ENCODE data around the gene CEP295NL. TPM values are rescaled to one million over a fixed set of nuclear protein-coding genes. Genes with fewer than 3 reads are reported as not detected.

CEP295NL gene
- total and polyA plus RNA-seq, 2 of the 8 experiments (the other 6 are each of a cell fraction or from before 2014, with no cell fraction given): 0.06 to 2.0 TPM

- TF ChIP-seq, protein P1, sequence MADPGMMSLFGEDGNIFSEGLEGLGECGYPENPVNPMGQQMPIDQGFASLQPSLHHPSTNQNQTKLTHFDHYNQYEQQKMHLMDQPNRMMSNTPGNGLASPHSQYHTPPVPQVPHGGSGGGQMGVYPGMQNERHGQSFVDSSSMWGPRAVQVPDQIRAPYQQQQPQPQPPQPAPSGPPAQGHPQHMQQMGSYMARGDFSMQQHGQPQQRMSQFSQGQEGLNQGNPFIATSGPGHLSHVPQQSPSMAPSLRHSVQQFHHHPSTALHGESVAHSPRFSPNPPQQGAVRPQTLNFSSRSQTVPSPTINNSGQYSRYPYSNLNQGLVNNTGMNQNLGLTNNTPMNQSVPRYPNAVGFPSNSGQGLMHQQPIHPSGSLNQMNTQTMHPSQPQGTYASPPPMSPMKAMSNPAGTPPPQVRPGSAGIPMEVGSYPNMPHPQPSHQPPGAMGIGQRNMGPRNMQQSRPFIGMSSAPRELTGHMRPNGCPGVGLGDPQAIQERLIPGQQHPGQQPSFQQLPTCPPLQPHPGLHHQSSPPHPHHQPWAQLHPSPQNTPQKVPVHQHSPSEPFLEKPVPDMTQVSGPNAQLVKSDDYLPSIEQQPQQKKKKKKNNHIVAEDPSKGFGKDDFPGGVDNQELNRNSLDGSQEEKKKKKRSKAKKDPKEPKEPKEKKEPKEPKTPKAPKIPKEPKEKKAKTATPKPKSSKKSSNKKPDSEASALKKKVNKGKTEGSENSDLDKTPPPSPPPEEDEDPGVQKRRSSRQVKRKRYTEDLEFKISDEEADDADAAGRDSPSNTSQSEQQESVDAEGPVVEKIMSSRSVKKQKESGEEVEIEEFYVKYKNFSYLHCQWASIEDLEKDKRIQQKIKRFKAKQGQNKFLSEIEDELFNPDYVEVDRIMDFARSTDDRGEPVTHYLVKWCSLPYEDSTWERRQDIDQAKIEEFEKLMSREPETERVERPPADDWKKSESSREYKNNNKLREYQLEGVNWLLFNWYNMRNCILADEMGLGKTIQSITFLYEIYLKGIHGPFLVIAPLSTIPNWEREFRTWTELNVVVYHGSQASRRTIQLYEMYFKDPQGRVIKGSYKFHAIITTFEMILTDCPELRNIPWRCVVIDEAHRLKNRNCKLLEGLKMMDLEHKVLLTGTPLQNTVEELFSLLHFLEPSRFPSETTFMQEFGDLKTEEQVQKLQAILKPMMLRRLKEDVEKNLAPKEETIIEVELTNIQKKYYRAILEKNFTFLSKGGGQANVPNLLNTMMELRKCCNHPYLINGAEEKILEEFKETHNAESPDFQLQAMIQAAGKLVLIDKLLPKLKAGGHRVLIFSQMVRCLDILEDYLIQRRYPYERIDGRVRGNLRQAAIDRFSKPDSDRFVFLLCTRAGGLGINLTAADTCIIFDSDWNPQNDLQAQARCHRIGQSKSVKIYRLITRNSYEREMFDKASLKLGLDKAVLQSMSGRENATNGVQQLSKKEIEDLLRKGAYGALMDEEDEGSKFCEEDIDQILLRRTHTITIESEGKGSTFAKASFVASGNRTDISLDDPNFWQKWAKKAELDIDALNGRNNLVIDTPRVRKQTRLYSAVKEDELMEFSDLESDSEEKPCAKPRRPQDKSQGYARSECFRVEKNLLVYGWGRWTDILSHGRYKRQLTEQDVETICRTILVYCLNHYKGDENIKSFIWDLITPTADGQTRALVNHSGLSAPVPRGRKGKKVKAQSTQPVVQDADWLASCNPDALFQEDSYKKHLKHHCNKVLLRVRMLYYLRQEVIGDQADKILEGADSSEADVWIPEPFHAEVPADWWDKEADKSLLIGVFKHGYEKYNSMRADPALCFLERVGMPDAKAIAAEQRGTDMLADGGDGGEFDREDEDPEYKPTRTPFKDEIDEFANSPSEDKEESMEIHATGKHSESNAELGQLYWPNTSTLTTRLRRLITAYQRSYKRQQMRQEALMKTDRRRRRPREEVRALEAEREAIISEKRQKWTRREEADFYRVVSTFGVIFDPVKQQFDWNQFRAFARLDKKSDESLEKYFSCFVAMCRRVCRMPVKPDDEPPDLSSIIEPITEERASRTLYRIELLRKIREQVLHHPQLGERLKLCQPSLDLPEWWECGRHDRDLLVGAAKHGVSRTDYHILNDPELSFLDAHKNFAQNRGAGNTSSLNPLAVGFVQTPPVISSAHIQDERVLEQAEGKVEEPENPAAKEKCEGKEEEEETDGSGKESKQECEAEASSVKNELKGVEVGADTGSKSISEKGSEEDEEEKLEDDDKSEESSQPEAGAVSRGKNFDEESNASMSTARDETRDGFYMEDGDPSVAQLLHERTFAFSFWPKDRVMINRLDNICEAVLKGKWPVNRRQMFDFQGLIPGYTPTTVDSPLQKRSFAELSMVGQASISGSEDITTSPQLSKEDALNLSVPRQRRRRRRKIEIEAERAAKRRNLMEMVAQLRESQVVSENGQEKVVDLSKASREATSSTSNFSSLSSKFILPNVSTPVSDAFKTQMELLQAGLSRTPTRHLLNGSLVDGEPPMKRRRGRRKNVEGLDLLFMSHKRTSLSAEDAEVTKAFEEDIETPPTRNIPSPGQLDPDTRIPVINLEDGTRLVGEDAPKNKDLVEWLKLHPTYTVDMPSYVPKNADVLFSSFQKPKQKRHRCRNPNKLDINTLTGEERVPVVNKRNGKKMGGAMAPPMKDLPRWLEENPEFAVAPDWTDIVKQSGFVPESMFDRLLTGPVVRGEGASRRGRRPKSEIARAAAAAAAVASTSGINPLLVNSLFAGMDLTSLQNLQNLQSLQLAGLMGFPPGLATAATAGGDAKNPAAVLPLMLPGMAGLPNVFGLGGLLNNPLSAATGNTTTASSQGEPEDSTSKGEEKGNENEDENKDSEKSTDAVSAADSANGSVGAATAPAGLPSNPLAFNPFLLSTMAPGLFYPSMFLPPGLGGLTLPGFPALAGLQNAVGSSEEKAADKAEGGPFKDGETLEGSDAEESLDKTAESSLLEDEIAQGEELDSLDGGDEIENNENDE (IDR thresholded peaks at IDR 0.05; ENCODE audit: insufficient replicate concordance, low read length): no peak
- no peak for TF ChIP-seq EP300 (IDR thresholded peaks at IDR 0.05; ENCODE audit: borderline replicate concordance in 1 of 2, low read depth in 2 of 2, low read length in 2 of 2)
- TF ChIP-seq, protein P2, sequence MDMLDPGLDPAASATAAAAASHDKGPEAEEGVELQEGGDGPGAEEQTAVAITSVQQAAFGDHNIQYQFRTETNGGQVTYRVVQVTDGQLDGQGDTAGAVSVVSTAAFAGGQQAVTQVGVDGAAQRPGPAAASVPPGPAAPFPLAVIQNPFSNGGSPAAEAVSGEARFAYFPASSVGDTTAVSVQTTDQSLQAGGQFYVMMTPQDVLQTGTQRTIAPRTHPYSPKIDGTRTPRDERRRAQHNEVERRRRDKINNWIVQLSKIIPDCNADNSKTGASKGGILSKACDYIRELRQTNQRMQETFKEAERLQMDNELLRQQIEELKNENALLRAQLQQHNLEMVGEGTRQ (IDR thresholded peaks at IDR 0.05; ENCODE audit: low read length): peak; percentile 87
- no peak for TF ChIP-seq BRCA1 (IDR thresholded peaks at IDR 0.05; ENCODE audit: low read depth, low read length)
- TF ChIP-seq SIX5 (IDR thresholded peaks at IDR 0.05; ENCODE audit: low read depth, low read length): no peak
- TF ChIP-seq HDAC2 (IDR thresholded peaks at IDR 0.05; ENCODE audit: borderline replicate concordance in 1 of 2, low read depth in 2 of 2, low read length in 2 of 2): no peak
- no peak for TF ChIP-seq KDM4A (IDR thresholded peaks at IDR 0.05; ENCODE audit: low read depth, low read length, severe bottlenecking)
- TF ChIP-seq, protein P3, sequence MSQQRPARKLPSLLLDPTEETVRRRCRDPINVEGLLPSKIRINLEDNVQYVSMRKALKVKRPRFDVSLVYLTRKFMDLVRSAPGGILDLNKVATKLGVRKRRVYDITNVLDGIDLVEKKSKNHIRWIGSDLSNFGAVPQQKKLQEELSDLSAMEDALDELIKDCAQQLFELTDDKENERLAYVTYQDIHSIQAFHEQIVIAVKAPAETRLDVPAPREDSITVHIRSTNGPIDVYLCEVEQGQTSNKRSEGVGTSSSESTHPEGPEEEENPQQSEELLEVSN (IDR thresholded peaks at IDR 0.05): peak; percentile 62
- no peak for TF ChIP-seq GABPA (IDR thresholded peaks at IDR 0.05; ENCODE audit: borderline replicate concordance, insufficient read depth, low read length)
Measured at GRCh38 chr17:78940708-78941107, 37.7 kb upstream of the CEP295NL start (continued).

Data from H1 (cell line).